Endodermal cell (in vitro differentiated cells): ENCODE results near the gene CEP104. TPM values are rescaled to one million over a fixed set of nuclear protein-coding genes. Genes with fewer than 3 reads are reported as not detected.

Source experiments
- DNase-seq: peaks from one replicate; pipeline ENCODE4 v3.0.0-alpha.2; 2017
- H3K27ac ChIP-seq: 2 replicates; pipeline ENCODE4 v1.5.1; 2013; ENCODE audit warnings: mild to moderate bottlenecking, low read depth, low read length, moderate library complexity
- H3K27me3 ChIP-seq: 2 replicates; pipeline ENCODE4 v1.6.1; 2013; ENCODE audit warnings: mild to moderate bottlenecking, low read length, moderate library complexity; ENCODE audit not compliant: insufficient read depth, control insufficient read depth, poor library complexity, severe bottlenecking
- H3K36me3 ChIP-seq: 2 replicates; pipeline ENCODE4 v1.7.0; 2013; ENCODE audit warnings: mild to moderate bottlenecking, low read length, moderate library complexity; ENCODE audit not compliant: control insufficient read depth, insufficient read depth
- H3K4me1 ChIP-seq: one replicate; pipeline ENCODE4 v1.7.0; 2013; ENCODE audit warnings: low read length; ENCODE audit not compliant: control insufficient read depth, insufficient read depth
- H3K4me3 ChIP-seq: 2 replicates; pipeline ENCODE4 v1.5.1; 2013; ENCODE audit warnings: mild to moderate bottlenecking, low read length, moderate library complexity
- H3K9ac ChIP-seq: 2 replicates; pipeline ENCODE4 v1.6.1; 2013; ENCODE audit warnings: mild to moderate bottlenecking, low read length, moderate library complexity; ENCODE audit not compliant: poor library complexity, severe bottlenecking; ENCODE audit errors: extremely low read depth
- H3K9me3 ChIP-seq: 2 replicates; pipeline ENCODE4 v1.6.1; 2013; ENCODE audit warnings: mild to moderate bottlenecking, low read length, moderate library complexity; ENCODE audit not compliant: control insufficient read depth
- H3K27ac Mint-ChIP-seq: 2 replicates; pipeline ENCODE4 v1.8.0; 2020; ENCODE audit warnings: mixed read lengths
- H3K27me3 Mint-ChIP-seq: 2 replicates; pipeline ENCODE4 v1.8.0; 2021; ENCODE audit warnings: mild to moderate bottlenecking, mixed read lengths; ENCODE audit not compliant: insufficient read depth
- H3K36me3 Mint-ChIP-seq: 2 replicates; pipeline ENCODE4 v1.8.0; 2020; ENCODE audit warnings: low read depth, mixed read lengths
- H3K4me1 Mint-ChIP-seq: 2 replicates; pipeline ENCODE4 v1.8.0; 2020; ENCODE audit warnings: mixed read lengths
- H3K4me3 Mint-ChIP-seq: 2 replicates; pipeline ENCODE4 v1.8.0; 2020; ENCODE audit warnings: mild to moderate bottlenecking, moderate library complexity, mixed read lengths
- H3K9me3 Mint-ChIP-seq: 2 replicates; pipeline ENCODE4 v1.8.0; 2020; ENCODE audit warnings: mild to moderate bottlenecking, mixed read lengths
- CTCF ChIP-seq: fragments of 200-600 bp; sonication (generic); conservative IDR thresholded peaks from 2 replicates; pipeline ENCODE4 v1.5.0; 2021; ENCODE audit warnings: antibody characterized with exemption, mild to moderate bottlenecking
- WGBS, 2 experiments: methylation state at CpG; one replicate each; pipeline versions ENCODE4 v1.1.5 to v1.1.7; 2013; ENCODE audit warnings: missing lambda C conversion rate in 2 of 2, mixed read lengths in 1 of 2; ENCODE audit not compliant: insufficient coverage in 1 of 2, insufficient read length in 1 of 2; 5-methylcytosine and 5-hydroxymethylcytosine counted together
- total RNA-seq, 2 donors: library from RNA; stranded (reverse); fragmentation: NEBNext Ultra II Directional in 1 of 2; extraction: Animal tissue kit (Norgen Biotek cat#: 25700) in 1 of 2; gene quantifications; 2 replicates in 1 of 2; 3 replicates in 1 of 2; pipeline ENCODE4 v1.2.1, GENCODE V29; 2021

CEP104 gene
- total RNA-seq, 2 donors from 2014 or later: 34.2 to 47.5 TPM

- peaks cover 30% of the 10 kb centered on the region for H3K36me3 Mint-ChIP-seq
- H3K27me3 ChIP-seq: no peaks in the 10 kb centered on the region
- peaks cover 30% of the 10 kb centered on the region for H3K36me3 ChIP-seq
- H3K9me3 ChIP-seq: no peaks in the 10 kb centered on the region
- peaks cover 4% of the 10 kb centered on the region for H3K4me1 ChIP-seq
- no peak overlapping the region for H3K27ac ChIP-seq
- H3K4me1 Mint-ChIP-seq: peaks cover 2% of the 10 kb centered on the region
- 90 to 95% methylated on average over 4 to 10 of the region's 10 CpGs for WGBS, 2 experiments
- TF ChIP-seq CTCF: no peak
- no peak overlapping the region for H3K4me3 Mint-ChIP-seq
- no peak overlapping the region for H3K27ac Mint-ChIP-seq
- H3K9me3 Mint-ChIP-seq: no peaks in the 10 kb centered on the region
- H3K27me3 Mint-ChIP-seq: no peaks in the 10 kb centered on the region
- no peak overlapping the region for H3K4me3 ChIP-seq
- H3K9ac ChIP-seq: no peak overlapping the region
- peak; percentile 45 for DNase-seq
These were observed 79.9 kb downstream of the CEP104 start for GRCh38 chr1:3777078-3777547.

DNA sequence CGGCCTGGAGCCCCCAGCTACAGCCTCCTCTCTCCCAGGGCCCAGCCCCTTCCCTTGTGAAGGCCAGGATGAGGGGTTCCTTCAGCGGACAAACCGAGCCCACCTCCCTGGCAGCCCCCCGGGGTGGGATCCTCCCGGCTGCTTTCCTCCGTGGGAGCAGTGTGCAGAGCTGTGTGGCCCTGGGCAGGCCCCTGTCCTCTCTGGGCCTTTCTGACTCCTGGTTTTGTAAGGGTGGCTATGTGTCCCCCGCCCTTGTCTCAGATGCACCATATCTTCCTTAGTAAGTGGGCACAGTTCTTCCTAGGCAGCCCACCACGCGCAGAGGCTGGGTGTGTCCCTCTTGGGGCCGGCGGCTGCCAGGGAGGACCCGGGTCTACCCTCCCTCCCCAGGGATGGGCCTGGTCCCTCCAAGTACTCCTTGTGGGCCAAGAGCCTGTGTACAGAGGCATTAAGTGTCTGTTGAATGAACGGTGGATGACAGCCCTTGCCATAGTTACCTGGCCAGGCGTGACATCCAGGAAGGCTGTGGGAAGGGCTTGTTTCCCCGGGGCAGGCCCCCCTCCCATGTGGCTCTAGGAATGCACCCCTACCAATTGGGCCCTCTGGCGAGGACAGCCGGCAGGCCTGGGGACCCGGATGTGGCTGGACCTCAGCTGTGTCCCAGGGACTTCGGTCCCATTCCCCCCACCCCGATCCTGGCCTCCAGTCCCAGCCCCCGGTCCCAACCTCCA lies 80.6 kb downstream of the CEP104 start:
- Histone ChIP-seq H3K4me1 (peaks cover 4% of the 10 kb centered on the region), H3K27ac (no peak overlapping the region), H3K36me3 (peaks cover 23% of the 10 kb centered on the region), H3K4me3 (no peak overlapping the region), H3K27me3 (no peaks in the 10 kb centered on the region), H3K9ac (no peak overlapping the region), H3K9me3 (no peaks in the 10 kb centered on the region)
- no peak overlapping the region for H3K4me3 Mint-ChIP-seq
- peak; percentile 43 for DNase-seq
- H3K4me1 Mint-ChIP-seq: peaks cover 4% of the 10 kb centered on the region
- WGBS, 2 experiments: 91 to 93% methylated on average over 11 to 21 of the region's 21 CpGs
- no peak overlapping the region for H3K27ac Mint-ChIP-seq
- no peaks in the 10 kb centered on the region for H3K9me3 Mint-ChIP-seq
- no peaks in the 10 kb centered on the region for H3K27me3 Mint-ChIP-seq
- peaks cover 23% of the 10 kb centered on the region for H3K36me3 Mint-ChIP-seq
- no peak for TF ChIP-seq CTCF

GRCh38 chr1:3775490-3776230 lies 81.4 kb downstream of the CEP104 start:
- Mint-ChIP-seq H3K36me3 (peaks cover 16% of the 10 kb centered on the region), H3K27me3 (no peaks in the 10 kb centered on the region), H3K4me3 (no peak overlapping the region), H3K27ac (no peak overlapping the region), H3K9me3 (no peaks in the 10 kb centered on the region), H3K4me1 (peaks cover 7% of the 10 kb centered on the region)
- Histone ChIP-seq H3K4me3 (no peak overlapping the region), H3K9me3 (no peaks in the 10 kb centered on the region), H3K4me1 (peaks cover 4% of the 10 kb centered on the region), H3K27me3 (no peaks in the 10 kb centered on the region), H3K9ac (no peak overlapping the region), H3K36me3 (peaks cover 17% of the 10 kb centered on the region), H3K27ac (no peak overlapping the region)
- DNase-seq: peak; percentile 85
- WGBS, 2 experiments: 73 to 74% methylated on average over 5 to 27 of the region's 27 CpGs
- TF ChIP-seq CTCF: peak; percentile 74
